GM18868 (cell line): ENCODE data around the gene BIRC6.
A peak's percentile ranks its signal among the peaks of the same experiment; 100 is the strongest.

ENCODE experiments used
- ATAC-seq: cut with Tn5 transposase; IDR thresholded peaks from one replicate; pipeline ENCODE4 v1.9.1; 2021; ENCODE audit warnings: mild to moderate bottlenecking, moderate library complexity; ENCODE audit not compliant: unreplicated experiment

The BIRC6 gene

GRCh38 chr2:32375228-32375892 lies 18.5 kb downstream of the BIRC6 start:
- ATAC-seq: no peak

DNA sequence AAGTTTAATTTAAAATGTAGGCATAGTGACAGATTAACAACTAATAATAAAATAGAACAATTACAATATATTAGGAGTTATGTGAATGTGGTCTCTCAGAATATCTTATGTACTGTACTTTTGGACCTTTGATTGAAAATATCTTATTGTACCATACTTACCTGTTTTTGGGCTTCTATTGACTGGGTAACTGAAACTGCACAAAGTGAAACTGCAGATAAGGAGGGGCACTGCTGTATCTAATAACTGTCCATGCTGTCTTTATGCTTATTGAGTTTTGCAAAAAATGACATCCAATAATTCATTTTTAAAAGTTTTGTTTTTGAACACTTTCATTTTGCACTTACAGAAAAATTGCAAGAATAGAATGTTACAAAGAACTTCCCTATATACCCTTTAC lies 19.9 kb downstream of the BIRC6 start:
- peak; percentile 68 for ATAC-seq

GRCh38 chr2:32377928-32378327 lies 21.1 kb downstream of the BIRC6 start:
- no peak for ATAC-seq

- ATAC-seq: no peak
Measured at GRCh38 chr2:32379352-32379751, 22.5 kb downstream of the BIRC6 start.

- ATAC-seq: no peak
Measured at GRCh38 chr2:32383858-32384257, 27.0 kb downstream of the BIRC6 start.

DNA sequence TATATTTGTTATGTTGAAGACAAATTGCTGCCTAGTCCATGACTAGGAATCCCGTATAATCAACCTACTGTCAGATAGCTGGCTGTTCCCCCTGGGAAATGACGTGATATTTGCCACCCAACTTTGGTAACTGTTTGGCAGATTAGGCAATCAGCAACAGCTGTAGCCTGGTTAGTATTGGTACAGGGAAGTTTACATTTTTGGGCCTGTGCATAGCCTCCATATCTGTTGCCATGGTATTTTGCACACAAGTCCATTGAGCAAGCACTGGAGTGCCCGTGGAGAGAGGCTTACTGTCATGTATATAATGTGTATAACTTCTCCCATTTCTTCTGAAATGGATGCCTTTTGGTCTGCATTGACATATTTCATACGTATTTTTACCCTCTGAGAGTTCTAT lies 27.7 kb downstream of the BIRC6 start:
- no peak for ATAC-seq

GRCh38 chr2:32386739-32387138 lies 29.9 kb downstream of the BIRC6 start:
- ATAC-seq: no peak

DNA sequence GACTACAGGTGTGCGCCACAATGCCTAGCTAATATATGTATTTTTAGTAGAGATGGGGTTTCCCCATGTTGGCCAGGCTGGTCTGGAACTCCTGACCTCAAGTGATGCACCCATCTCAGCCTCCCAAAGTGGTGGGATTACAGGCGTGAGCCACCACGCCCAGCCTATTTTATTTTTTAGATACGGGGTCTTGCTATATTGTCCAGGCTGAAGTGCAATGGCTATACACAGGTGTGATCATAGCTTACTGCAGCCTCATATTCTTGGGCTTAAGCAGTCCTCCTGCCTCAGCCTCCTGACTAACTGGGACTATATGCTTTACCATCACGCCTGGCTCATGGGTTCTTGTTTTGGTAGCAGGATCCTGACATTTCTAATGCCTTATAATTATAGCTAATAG lies 42.4 kb downstream of the BIRC6 start:
- ATAC-seq: no peak

DNA sequence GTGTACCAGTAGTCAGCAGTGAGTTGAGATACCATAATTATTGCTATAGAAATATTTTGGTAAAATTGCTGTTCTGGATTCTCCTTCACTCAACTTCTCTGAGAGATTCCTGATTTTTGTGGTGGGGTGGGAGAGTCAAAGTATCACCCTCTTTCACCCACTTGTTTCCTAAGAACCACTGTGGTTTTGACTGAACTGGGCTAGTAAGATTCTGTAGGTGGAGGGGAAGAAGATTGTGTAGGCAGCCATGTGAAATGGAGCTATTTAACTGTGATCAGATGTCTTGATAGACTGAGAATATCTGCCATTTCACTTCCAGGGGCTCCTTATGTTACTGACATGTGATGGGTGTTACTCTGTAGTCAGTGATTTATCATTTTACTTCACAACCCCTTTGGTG lies 45.3 kb downstream of the BIRC6 start:
- ATAC-seq: no peak

DNA sequence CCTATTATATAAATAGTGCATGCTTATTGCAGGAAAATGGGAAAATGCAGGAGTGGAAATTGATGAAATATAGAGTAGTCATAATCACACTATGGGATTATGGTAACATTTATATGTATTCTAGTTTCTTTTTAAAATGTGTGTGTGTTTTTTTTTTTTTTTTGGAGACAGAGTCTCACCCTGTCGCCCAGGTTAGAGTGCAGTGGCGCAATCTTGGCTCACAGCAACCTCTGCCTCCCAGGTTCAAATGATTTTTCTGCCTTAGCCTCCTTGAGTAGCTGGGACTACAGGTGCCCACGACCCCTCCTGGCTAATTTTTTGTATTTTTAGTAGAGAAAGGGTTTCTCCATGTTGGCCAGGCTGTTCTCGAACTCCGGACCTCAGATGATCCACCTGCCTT lies 47.0 kb downstream of the BIRC6 start:
- no peak for ATAC-seq

DNA sequence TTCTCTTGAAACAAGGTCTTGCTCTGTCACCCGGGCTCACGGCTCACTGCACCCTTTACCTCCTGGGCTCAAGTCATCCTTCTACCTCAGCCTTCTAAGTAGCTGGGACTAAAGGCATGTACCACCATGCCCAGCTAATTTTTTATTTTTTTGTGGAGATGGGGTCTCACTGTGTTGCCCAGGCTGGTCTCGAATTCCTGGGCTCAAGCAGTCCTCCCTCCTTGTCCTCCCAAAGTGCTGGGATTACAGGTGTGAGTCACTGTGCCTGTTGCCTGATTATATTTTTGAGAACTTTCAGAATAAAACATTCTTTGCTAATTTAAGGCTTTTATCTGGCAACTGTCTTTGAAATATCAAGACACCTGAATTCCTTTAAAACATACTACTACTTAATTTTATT lies 47.9 kb downstream of the BIRC6 start:
- ATAC-seq: no peak

GRCh38 chr2:32416519-32416918 lies 59.7 kb downstream of the BIRC6 start:
- no peak for ATAC-seq

GRCh38 chr2:32417659-32418058 lies 60.8 kb downstream of the BIRC6 start:
- ATAC-seq: no peak

- no peak for ATAC-seq
Measured at GRCh38 chr2:32418778-32419177, 62.0 kb downstream of the BIRC6 start.

DNA sequence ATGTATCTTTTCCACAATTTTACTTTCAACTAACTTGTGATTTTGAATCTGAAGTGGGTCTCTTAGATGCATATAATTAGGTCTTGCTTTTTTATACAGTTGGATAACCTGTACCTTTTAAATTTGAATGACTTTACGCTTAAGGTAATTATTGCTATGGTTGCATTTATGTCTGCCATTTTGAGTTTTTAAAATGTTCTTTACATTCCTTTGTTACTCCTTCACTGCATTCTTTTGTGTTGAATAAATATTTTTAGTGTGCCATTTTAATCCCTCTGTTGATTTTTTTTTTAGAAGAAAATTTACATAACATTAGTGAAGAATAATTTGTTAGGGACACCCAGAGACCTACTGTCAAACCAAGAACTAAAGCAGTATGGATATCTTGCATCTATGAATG lies 65.3 kb downstream of the BIRC6 start:
- no peak for ATAC-seq

DNA sequence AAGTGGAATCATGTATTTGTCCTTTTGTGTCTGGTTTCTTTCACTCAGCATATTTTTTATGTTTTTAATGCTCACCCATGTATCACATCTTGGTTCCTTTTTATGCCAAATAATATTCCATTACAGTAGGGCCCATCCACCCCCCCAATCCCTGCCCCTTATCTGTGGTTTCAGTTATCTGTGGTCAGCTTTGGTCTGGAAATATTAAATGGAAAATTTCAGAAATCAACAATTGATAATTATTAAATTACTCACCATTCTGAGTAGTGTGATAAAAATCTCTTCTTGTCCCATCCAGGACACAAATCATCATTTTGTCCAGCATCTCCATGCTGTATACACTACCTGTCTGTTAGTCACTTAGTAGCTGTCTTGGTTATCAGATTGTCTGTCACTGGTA lies 66.7 kb downstream of the BIRC6 start:
- no peak for ATAC-seq

DNA sequence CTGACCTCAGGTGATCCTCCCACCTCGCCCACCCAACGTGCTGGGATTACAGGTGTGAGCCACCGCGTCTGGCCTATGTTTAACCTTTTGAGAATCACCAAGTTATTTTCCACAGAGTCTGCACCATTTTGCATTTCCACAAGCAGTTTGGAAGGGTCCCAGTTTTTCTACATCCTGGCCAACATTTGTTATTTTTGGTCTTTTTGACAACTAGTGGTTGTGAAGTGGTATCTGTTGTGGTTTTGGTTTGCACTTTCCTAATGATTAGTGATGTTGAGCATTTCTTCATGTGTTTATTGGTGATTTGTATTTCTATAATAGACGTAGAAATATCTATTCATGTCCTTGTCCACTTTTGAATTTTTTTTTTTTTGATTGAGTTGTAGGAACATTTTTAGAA lies 67.9 kb downstream of the BIRC6 start:
- ATAC-seq: no peak

- ATAC-seq: no peak
Measured at GRCh38 chr2:32425719-32426141, 68.9 kb downstream of the BIRC6 start.

- ATAC-seq: no peak
Measured at GRCh38 chr2:32427672-32428610, 71.1 kb downstream of the BIRC6 start.

- ATAC-seq: no peak
Measured at GRCh38 chr2:32430804-32431203, 74.0 kb downstream of the BIRC6 start.

- no peak for ATAC-seq
Measured at GRCh38 chr2:32436150-32436549, 79.3 kb downstream of the BIRC6 start.

GRCh38 chr2:32442020-32442467 lies 85.2 kb downstream of the BIRC6 start:
- no peak for ATAC-seq
